K562 (cell line): ENCODE data around the gene ACTL8. TPM values are rescaled to one million over a fixed set of nuclear protein-coding genes. Genes with fewer than 3 reads are reported as not detected.

Experiments
- ATAC-seq: fragments of 200-7000 bp; cut with Tn5 transposase; 3 replicates; pipeline ENCODE4 v1.9.1; 2020; ENCODE audit warnings: moderate library complexity
- BruUV-seq: library from RNA; stranded (reverse); fragments of 400-500 nt; replicated peaks from 2 replicates; lab custom pipeline; 2021; lab: Mats Ljungman, UMichigan
- CTCF ChIA-PET: fragments of 300-600 bp; formaldehyde crosslinking; extraction: SDS; loops from one replicate; lab custom pipeline; 2021; ENCODE audit warnings: low intra/inter-chr PET ratio; lab: Yijun Ruan, JAX
- POLR2A ChIA-PET: fragments of 300-600, 350-650 bp; sonication (Branson Sonifier 250); formaldehyde crosslinking; extraction: SDS; loops from one replicate; lab custom pipeline; 2021; ENCODE audit warnings: antibody characterized with exemption, inconsistent platforms; lab: Yijun Ruan, JAX
- DNase-seq, 4 experiments: peaks; one replicate each; pipeline versions ENCODE4 v3.0.0 to v3.0.0-alpha.2; 2011 to 2018; ENCODE audit warnings: low spot score in 3 of 4, mixed read lengths in 3 of 4; ENCODE audit errors: extremely low read depth in 1 of 4
- FAIRE-seq: peaks from 2 replicates; lab custom pipeline; 2011; peaks lifted over from hg19 to GRCh38; lab: Jason Lieb, UNC
- H2AFZ ChIP-seq: 2 replicates; pipeline ENCODE4 v1.6.0; 2011; ENCODE audit warnings: low read depth, low read length, control low read depth, inconsistent platforms
- H3K27ac ChIP-seq: fragments of 200-600 bp; 3 replicates; pipeline ENCODE4 v1.8.0; 2011; ENCODE audit warnings: low read depth, mild to moderate bottlenecking, control low read depth, inconsistent platforms, low read length, moderate library complexity, mixed read lengths; ENCODE audit errors: extremely low read depth
- H3K27me3 ChIP-seq, 2 experiments: fragments of 300-600 bp in 1 of 2; 2 replicates in 1 of 2; 3 replicates in 1 of 2; pipeline versions ENCODE4 v1.6.0 to v1.8.0; 2011; ENCODE audit warnings: inconsistent platforms in 2 of 2, low read length in 2 of 2, mild to moderate bottlenecking in 1 of 2, mixed read lengths in 1 of 2, moderate library complexity in 1 of 2; ENCODE audit not compliant: control insufficient read depth in 2 of 2, insufficient read depth in 2 of 2
- H3K36me3 ChIP-seq: fragments of 300-600 bp; 3 replicates; pipeline ENCODE4 v1.8.0; 2011; ENCODE audit warnings: mild to moderate bottlenecking, low read length, inconsistent platforms; ENCODE audit not compliant: control insufficient read depth, insufficient read depth
- H3K4me1 ChIP-seq, 2 experiments: fragments of 200-600 bp in 1 of 2; replicated peaks in 1 of 2; 2 replicates in 1 of 2; 3 replicates in 1 of 2; pipeline versions ENCODE4 v1.5.1 to v1.8.0; 2011; ENCODE audit warnings: inconsistent platforms in 2 of 2, low read length in 2 of 2, mild to moderate bottlenecking in 1 of 2, mixed read lengths in 1 of 2, moderate library complexity in 1 of 2; ENCODE audit not compliant: control insufficient read depth in 2 of 2, insufficient read depth in 2 of 2
- H3K4me2 ChIP-seq: 2 replicates; pipeline ENCODE4 v1.6.1; 2011; ENCODE audit warnings: low read length, control low read depth, inconsistent platforms, mixed read lengths; ENCODE audit not compliant: insufficient read depth
- H3K4me3 ChIP-seq: fragments of 200-600 bp; sonication (generic), shearing (Covaris generic); 2 replicates; pipeline ENCODE4 v1.5.1; 2016; ENCODE audit warnings: control low read depth, inconsistent platforms
- H3K79me2 ChIP-seq: fragments of 200-600 bp; 3 replicates; pipeline ENCODE4 v1.8.0; 2011; ENCODE audit warnings: low read length, inconsistent platforms; ENCODE audit not compliant: control insufficient read depth, insufficient read depth
- H3K9ac ChIP-seq, 2 experiments: 2 replicates each; pipeline versions ENCODE4 v1.6.0 to v1.6.1; 2011; ENCODE audit warnings: low read depth in 2 of 2, low read length in 2 of 2, control low read depth in 1 of 2, inconsistent platforms in 1 of 2, mild to moderate bottlenecking in 1 of 2, mixed read lengths in 1 of 2; ENCODE audit not compliant: insufficient read depth in 1 of 2
- H3K9me1 ChIP-seq: one replicate; pipeline ENCODE4 v1.6.0; 2011; ENCODE audit warnings: inconsistent platforms, mild to moderate bottlenecking, low read length, moderate library complexity; ENCODE audit not compliant: control insufficient read depth, insufficient read depth
- H3K9me3 ChIP-seq: replicated peaks from 2 replicates; pipeline ENCODE4 v1.5.1; 2011; ENCODE audit warnings: low read depth, low read length, inconsistent platforms; ENCODE audit not compliant: control insufficient read depth, insufficient read depth
- H4K20me1 ChIP-seq: replicated peaks from 2 replicates; pipeline ENCODE4 v1.6.1; 2011; ENCODE audit warnings: low read length, inconsistent platforms, mixed read lengths; ENCODE audit not compliant: control insufficient read depth, insufficient read depth
- SRSF9 ChIP-seq: fragments of 200-400 bp; formaldehyde crosslinking; IDR thresholded peaks from 2 replicates; pipeline ENCODE4 v1.6.1; 2017; ENCODE audit warnings: low read depth, low read length, borderline replicate concordance
- WGBS: fragments of 100-300 bp; shearing (Covaris generic); methylation state at CpG from one replicate; pipeline ENCODE4 v1.1.6; 2016; ENCODE audit warnings: low coverage, mixed read lengths; ENCODE audit not compliant: insufficient coverage; ENCODE audit errors: missing lambda C conversion rate; 5-methylcytosine and 5-hydroxymethylcytosine counted together
- in situ Hi-C: fragments of 300-500 bp; cut with MboI; formaldehyde crosslinking; loops from 4 replicates; pipeline ENCODE4 v1.15.0; 2018; ENCODE audit warnings: inconsistent platforms, mixed read lengths
- intact Hi-C: fragments of 100-400 bp; cut with micrococcal nuclease; formaldehyde crosslinking; loops from 2 replicates; pipeline ENCODE4 v1.14.2; 2022
- polyA plus RNA-seq, 8 experiments: library from polyadenylated mRNA; depleted of rRNA in 4 of 8; stranded (reverse) in 5 of 8; unstranded in 3 of 8; fragments of >200 nt; fragmentation: Nextera tagmentation in 2 of 8; fragmentation: Illumina TruSeq in 1 of 8; extraction: Ambion mirVana in 2 of 8; extraction: Trizol in 1 of 8; gene quantifications; 2 replicates each; pipeline versions ENCODE4 v1.2.1 to v1.2.3, GENCODE V29; 2011 to 2014; ENCODE audit warnings: inconsistent platforms in 1 of 8, missing spikeins in 1 of 8
- total RNA-seq, 7 experiments: library from RNA; depleted of rRNA in 6 of 7; stranded (reverse); fragments of >200 nt in 6 of 7; fragmentation: Illumina TruSeq in 2 of 7; extraction: Trizol in 2 of 7; gene quantifications; 2 replicates each; pipeline versions ENCODE4 v1.2.1 to v1.2.3, GENCODE V29; 2011 to 2021; ENCODE audit warnings: low replicate concordance in 1 of 7
- TF ChIP-seq, protein P1 (sequence below): fragments of 250-450 bp; sonication (Bioruptor Pico); IDR thresholded peaks from 2 replicates; pipeline ENCODE4 v1.4.0; 2020

Gene ACTL8
- total and polyA plus RNA-seq, 9 of the 15 experiments (the other 6 are each of a cell fraction or from before 2014, with no cell fraction given): 0.30 to 3.3 (median 1.6) TPM

DNA sequence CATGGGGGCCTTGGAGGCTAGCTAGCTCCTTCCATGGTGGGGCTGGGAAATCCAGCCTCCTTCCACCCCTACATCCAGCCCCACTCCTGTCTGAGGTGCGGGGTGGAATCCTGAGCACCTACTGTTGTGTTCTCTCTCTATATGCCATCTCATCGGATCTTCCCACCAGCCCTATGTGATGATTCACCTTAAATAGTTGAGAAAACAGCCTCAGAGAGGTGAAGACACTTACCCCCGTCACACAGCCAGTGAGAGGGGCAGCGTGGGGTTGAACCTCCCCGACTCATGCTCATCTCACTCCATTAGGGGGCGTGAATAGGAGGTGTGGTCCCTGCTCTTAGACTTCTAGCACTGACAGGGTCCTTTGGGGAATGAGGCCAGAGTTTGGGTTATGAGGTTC lies 31.0 kb upstream of the ACTL8 start:
- Histone ChIP-seq H3K4me1 (no peaks in the 10 kb centered on the region; a peak in 1 of 5 replicates), H3K36me3 (no peaks in the 10 kb centered on the region), H3K27ac (no peak overlapping the region), H3K9me1 (no peaks in the 10 kb centered on the region), H2AFZ (no peak overlapping the region), H3K4me2 (no peak overlapping the region), H3K27me3 (peaks cover 3 to 16% of the 10 kb centered on the region in 2 experiments; a peak in 3 of 5 replicates), H3K9ac (no peak overlapping the region), H4K20me1 (peaks cover 5% of the 10 kb centered on the region; the same call in 1 of the 2 replicates), H3K9me3 (no peaks in the 10 kb centered on the region), H3K4me3 (no peak overlapping the region), H3K79me2 (no peaks in the 10 kb centered on the region)
- ATAC-seq (no peak), FAIRE-seq (no peak), DNase-seq (no peak)
- ChIA-PET CTCF (no interaction called here), POLR2A (interaction anchor here (1.3 kb wide), 1 partner anchor 10 kb away, joined by 6 read pairs; no protein-coding TSS in a partner anchor)
- in situ Hi-C loops (no loop called here), intact Hi-C loops (no loop called here)
- TF ChIP-seq SRSF9: no peak
- TF ChIP-seq, protein P1, sequence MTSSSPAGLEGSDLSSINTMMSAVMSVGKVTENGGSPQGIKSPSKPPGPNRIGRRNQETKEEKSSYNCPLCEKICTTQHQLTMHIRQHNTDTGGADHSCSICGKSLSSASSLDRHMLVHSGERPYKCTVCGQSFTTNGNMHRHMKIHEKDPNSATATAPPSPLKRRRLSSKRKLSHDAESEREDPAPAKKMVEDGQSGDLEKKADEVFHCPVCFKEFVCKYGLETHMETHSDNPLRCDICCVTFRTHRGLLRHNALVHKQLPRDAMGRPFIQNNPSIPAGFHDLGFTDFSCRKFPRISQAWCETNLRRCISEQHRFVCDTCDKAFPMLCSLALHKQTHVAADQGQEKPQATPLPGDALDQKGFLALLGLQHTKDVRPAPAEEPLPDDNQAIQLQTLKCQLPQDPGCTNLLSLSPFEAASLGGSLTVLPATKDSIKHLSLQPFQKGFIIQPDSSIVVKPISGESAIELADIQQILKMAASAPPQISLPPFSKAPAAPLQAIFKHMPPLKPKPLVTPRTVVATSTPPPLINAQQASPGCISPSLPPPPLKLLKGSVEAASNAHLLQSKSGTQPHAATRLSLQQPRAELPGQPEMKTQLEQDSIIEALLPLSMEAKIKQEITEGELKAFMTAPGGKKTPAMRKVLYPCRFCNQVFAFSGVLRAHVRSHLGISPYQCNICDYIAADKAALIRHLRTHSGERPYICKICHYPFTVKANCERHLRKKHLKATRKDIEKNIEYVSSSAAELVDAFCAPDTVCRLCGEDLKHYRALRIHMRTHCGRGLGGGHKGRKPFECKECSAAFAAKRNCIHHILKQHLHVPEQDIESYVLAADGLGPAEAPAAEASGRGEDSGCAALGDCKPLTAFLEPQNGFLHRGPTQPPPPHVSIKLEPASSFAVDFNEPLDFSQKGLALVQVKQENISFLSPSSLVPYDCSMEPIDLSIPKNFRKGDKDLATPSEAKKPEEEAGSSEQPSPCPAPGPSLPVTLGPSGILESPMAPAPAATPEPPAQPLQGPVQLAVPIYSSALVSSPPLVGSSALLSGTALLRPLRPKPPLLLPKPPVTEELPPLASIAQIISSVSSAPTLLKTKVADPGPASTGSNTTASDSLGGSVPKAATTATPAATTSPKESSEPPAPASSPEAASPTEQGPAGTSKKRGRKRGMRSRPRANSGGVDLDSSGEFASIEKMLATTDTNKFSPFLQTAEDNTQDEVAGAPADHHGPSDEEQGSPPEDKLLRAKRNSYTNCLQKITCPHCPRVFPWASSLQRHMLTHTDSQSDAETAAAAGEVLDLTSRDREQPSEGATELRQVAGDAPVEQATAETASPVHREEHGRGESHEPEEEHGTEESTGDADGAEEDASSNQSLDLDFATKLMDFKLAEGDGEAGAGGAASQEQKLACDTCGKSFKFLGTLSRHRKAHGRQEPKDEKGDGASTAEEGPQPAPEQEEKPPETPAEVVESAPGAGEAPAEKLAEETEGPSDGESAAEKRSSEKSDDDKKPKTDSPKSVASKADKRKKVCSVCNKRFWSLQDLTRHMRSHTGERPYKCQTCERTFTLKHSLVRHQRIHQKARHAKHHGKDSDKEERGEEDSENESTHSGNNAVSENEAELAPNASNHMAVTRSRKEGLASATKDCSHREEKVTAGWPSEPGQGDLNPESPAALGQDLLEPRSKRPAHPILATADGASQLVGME (CRISPR knock-in tag): no peak
- no TSS peak for BruUV-seq
- 0% methylated on average over 6 of the region's 6 CpGs for WGBS
